Psoas muscle (tissue), 8 donors: Measurements from ENCODE around the gene USP40. TPM values are rescaled to one million over a fixed set of nuclear protein-coding genes. Genes with fewer than 3 reads are reported as not detected.
A peak's percentile ranks its signal among the peaks of the same experiment; 100 is the strongest.

ENCODE experiments used
- ATAC-seq, 4 donors: fragments of 200-7000 bp; cut with Tn5 transposase; one replicate each; pipeline ENCODE4 v1.9.1; 2020; ENCODE audit warnings: moderate library complexity in 3 of 4, mild to moderate bottlenecking in 2 of 4
- DNase-seq, 2 donors: peaks; one replicate each; pipeline ENCODE4 v3.0.0-alpha.2; 2020
- H3K27ac ChIP-seq: fragments of 200-600 bp; one replicate; pipeline ENCODE4 v1.8.0; 2022
- H3K27me3 ChIP-seq, 3 donors: fragments of 200-600 bp in 1 of 3; one replicate each; pipeline versions ENCODE4 v1.6.1 to v1.8.0; 2013 to 2022; ENCODE audit warnings: low read length in 2 of 3, mild to moderate bottlenecking in 2 of 3, moderate library complexity in 1 of 3; ENCODE audit not compliant: insufficient read depth in 3 of 3
- H3K36me3 ChIP-seq, 2 donors: fragments of 200-600 bp in 1 of 2; one replicate each; pipeline versions ENCODE4 v1.6.1 to v1.8.0; 2013 to 2022; ENCODE audit warnings: low read depth in 1 of 2, mild to moderate bottlenecking in 1 of 2, moderate library complexity in 1 of 2; ENCODE audit not compliant: insufficient read depth in 1 of 2
- H3K4me1 ChIP-seq: fragments of 200-600 bp; one replicate; pipeline ENCODE4 v1.8.0; 2022
- H3K4me3 ChIP-seq: fragments of 200-600 bp; one replicate; pipeline ENCODE4 v1.8.0; 2022; ENCODE audit warnings: mild to moderate bottlenecking
- H3K9me3 ChIP-seq: fragments of 200-600 bp; one replicate; pipeline ENCODE4 v1.8.0; 2022
- CTCF ChIP-seq: fragments of 200-600 bp; IDR thresholded peaks from one replicate; pipeline ENCODE4 v1.8.0; 2022; ENCODE audit warnings: antibody characterized with exemption
- WGBS, 3 donors: extraction: QIAGEN DNeasy Blood & Tissue Kit; methylation state at CpG; one replicate each; pipeline versions ENCODE4 v1.1.6 to v1.1.7; 2013; 5-methylcytosine and 5-hydroxymethylcytosine counted together
- intact Hi-C, 2 donors: fragments of 100-400 bp; cut with DNase I; formaldehyde crosslinking; loops; one replicate each; pipeline versions ENCODE4 v1.11.0 to v1.14.2; 2022
- polyA plus RNA-seq, 3 donors: library from polyadenylated mRNA; stranded (reverse); fragments of 200-250 nt; gene quantifications; one replicate each; pipeline ENCODE4 v1.2.3, GENCODE V29; 2013
- total RNA-seq, 4 donors: library from RNA; stranded (reverse); fragmentation: NEBNext Ultra II Directional in 2 of 4; extraction: Animal tissue kit (Norgen Biotek cat#: 25700) in 2 of 4; gene quantifications; one replicate each; pipeline versions ENCODE4 v1.2.1 to v1.2.4, GENCODE V29; 2021 to 2023
- donor health status: healthy with polysubstance abuse.
- donor health status: DM: no; HTN: no; CAD: no; lungs with moderate emphysema.
- donor health status: Bipolar disorder and iron deficiency.
- donor health status: healthy.
- donor health status: DM: yes; HTN: yes; CAD: no.
- donor health status: DM: no; HTN: no; CAD: no.
- donor health status: DM: no; HTN: no; CAD: no.
- donor health status: DM: yes; HTN: yes; CAD: no.

USP40 gene
- total and polyA plus RNA-seq, 7 donors = 9.1 to 23.3 (median 19.4) TPM

- intact Hi-C loops = no loop called here
- Histone ChIP-seq H3K4me1 (no peaks in the 10 kb centered on the region), H3K4me3 (no peak overlapping the region), H3K27ac (no peak overlapping the region), H3K9me3 (no peaks in the 10 kb centered on the region), H3K27me3 (no peaks in the 10 kb centered on the region), H3K36me3 (peaks cover 5 to 100% of the 10 kb centered on the region in 2 donors)
- no peak for TF ChIP-seq CTCF
- DNase-seq (no peak), ATAC-seq (no peak)
- WGBS, 3 donors = 47 to 58% (median 51%) methylated on average over 4 of the region's 4 CpGs
Observed at GRCh38 chr2:233546774-233547173, 19.8 kb downstream of the USP40 start.

- Histone ChIP-seq H3K27me3 (no peaks in the 10 kb centered on the region), H3K9me3 (no peaks in the 10 kb centered on the region), H3K4me1 (no peaks in the 10 kb centered on the region), H3K4me3 (no peak overlapping the region), H3K27ac (no peak overlapping the region), H3K36me3 (peaks cover 5 to 98% of the 10 kb centered on the region in 2 donors)
- DNase-seq = no peak
- no peak for TF ChIP-seq CTCF
- no peak for ATAC-seq
- intact Hi-C loops = no loop called here
Observed at GRCh38 chr2:233546101-233546500, 20.5 kb downstream of the USP40 start.

GRCh38 chr2:233544200-233544610, 22.4 kb downstream of the USP40 start:
- DNase-seq (no peak), ATAC-seq (no peak)
- no peaks in the 10 kb centered on the region for H3K9me3 ChIP-seq
- intact Hi-C loops = no loop called here
- no peak overlapping the region for H3K4me3 ChIP-seq
- H3K4me1 ChIP-seq = no peaks in the 10 kb centered on the region
- no peaks in the 10 kb centered on the region for H3K27me3 ChIP-seq
- WGBS, 3 donors = 73 to 74% (median 74%) methylated on average over 5 of the region's 5 CpGs
- no peak for TF ChIP-seq CTCF
- no peak overlapping the region for H3K27ac ChIP-seq
- peaks cover 5 to 97% of the 10 kb centered on the region in 2 donors for H3K36me3 ChIP-seq

GRCh38 chr2:233542507-233542906, 24.1 kb downstream of the USP40 start:
- peak in 2 of 4 donors; percentile 31 to 32 for ATAC-seq
- TF ChIP-seq CTCF = no peak

GRCh38 chr2:233538741-233539140, 27.8 kb downstream of the USP40 start:
- no peak for TF ChIP-seq CTCF
- H3K4me3 ChIP-seq = no peak overlapping the region
- H3K27me3 ChIP-seq = no peaks in the 10 kb centered on the region
- no peak overlapping the region for H3K27ac ChIP-seq
- H3K4me1 ChIP-seq = no peaks in the 10 kb centered on the region
- intact Hi-C loops = loop anchor here in 1 of 2 donors (10.0 kb wide), 1 partner anchor 264 kb away; no protein-coding TSS in a partner anchor
- WGBS, 3 donors = 95 to 96% (median 95%) methylated on average over 5 of the region's 5 CpGs
- peaks cover 0 to 78% of the 10 kb centered on the region in 2 donors for H3K36me3 ChIP-seq
- H3K9me3 ChIP-seq = no peaks in the 10 kb centered on the region
- DNase-seq = no peak
- ATAC-seq = no peak

More at GRCh38 chr2:233542507-233542906, 24.1 kb downstream of the USP40 start:
- intact Hi-C loops = no loop called here
- WGBS, 3 donors = 68 to 77% (median 75%) methylated on average over 5 of the region's 5 CpGs
- Histone ChIP-seq H3K27ac (no peak overlapping the region), H3K36me3 (peaks cover 5 to 97% of the 10 kb centered on the region in 2 donors), H3K4me1 (no peaks in the 10 kb centered on the region), H3K4me3 (no peak overlapping the region), H3K27me3 (no peaks in the 10 kb centered on the region), H3K9me3 (no peaks in the 10 kb centered on the region)
- peak; percentile 53 to 58 for DNase-seq
